Subcutaneous adipose tissue (tissue), 4 donors: ENCODE measurements around the gene ZNF716. TPM values are rescaled to one million over a fixed set of nuclear protein-coding genes. Genes with fewer than 3 reads are reported as not detected.

Experiments used
- CTCF ChIP-seq: fragments of 450-650 bp; IDR thresholded peaks from one replicate; pipeline ENCODE4 v1.5.1; 2016; ENCODE audit warnings: low read depth, mild to moderate bottlenecking, control low read depth, antibody characterized with exemption, moderate library complexity
- total RNA-seq, 4 donors: library from RNA; depleted of rRNA; stranded (reverse); fragments of >200 nt; gene quantifications; one replicate each; pipeline ENCODE4 v1.1.0, GENCODE V29; 2016

The ZNF716 gene
- not detected for total RNA-seq

GRCh38 chr7:57449904-57450303 is at the start of gene ZNF716:
TSS of gene ZNF716 (plus strand) at chr7:57450177. CDS start at chr7:57450289, 112 bp downstream.
- no peak for TF ChIP-seq CTCF

- TF ChIP-seq CTCF = no peak
Observed at GRCh38 chr7:57400531-57401155, 49.3 kb upstream of the ZNF716 start.

GRCh38 chr7:57403601-57404342 is 46.2 kb upstream of the ZNF716 start:
- no peak for TF ChIP-seq CTCF

GRCh38 chr7:57404343-57404966 is 45.5 kb upstream of the ZNF716 start:
- no peak for TF ChIP-seq CTCF

GRCh38 chr7:57404967-57405421 is 45.0 kb upstream of the ZNF716 start:
- no peak for TF ChIP-seq CTCF

GRCh38 chr7:57407125-57407524 is 42.9 kb upstream of the ZNF716 start:
- TF ChIP-seq CTCF = no peak

GRCh38 chr7:57412168-57412567 is 37.8 kb upstream of the ZNF716 start:
- TF ChIP-seq CTCF = no peak
